ENCODE results near the gene TNFRSF19. TPM values are rescaled to one million over a fixed set of nuclear protein-coding genes. Genes with fewer than 3 reads are reported as not detected.
A peak's percentile ranks its signal among the peaks of the same experiment; 100 is the strongest.

The TNFRSF19 gene
- total and polyA plus RNA-seq, 2 of the 4 experiments (the other 2 are of a cell fraction): 18.6 to 26.3 TPM

- no CpG with 5 or more reads among the region's 2 CpGs for WGBS, 2 experiments (ENCODE audit: extremely low coverage in 2 of 2, insufficient read length in 1 of 2)
Measured at GRCh38 chr13:23612731-23613130, 42.5 kb downstream of the TNFRSF19 start.

More at GRCh38 chr13:23612731-23613130, 42.5 kb downstream of the TNFRSF19 start:
- ATAC-seq (ENCODE audit: low read depth) (no peak), DNase-seq (no peak)
- H3K4ac ChIP-seq (ENCODE audit: low read depth, low read length): no peak overlapping the region
- peaks cover 18% of the 10 kb centered on the region for H3K9me1 ChIP-seq (ENCODE audit: insufficient read depth, low read length)
- in situ Hi-C loops (cut with MboI; ENCODE audit: low sequenced_read_pairs): no loop called here
- H3K4me1 ChIP-seq (ENCODE audit: control insufficient read depth, insufficient read depth, low read length): peaks cover 25% of the 10 kb centered on the region
- no peaks in the 10 kb centered on the region for H3K9me3 ChIP-seq (ENCODE audit: control insufficient read depth, insufficient read depth, low read length)
- ChIA-PET CTCF (no interaction called here), POLR2A (ENCODE audit: unreplicated experiment) (no interaction called here)
- H3K4me3 ChIP-seq (ENCODE audit: insufficient read depth, low read depth, low read length): no peak overlapping the region
- H3K56ac ChIP-seq (ENCODE audit: extremely low read depth, insufficient read depth, low read length): no peak overlapping the region
- no peak for TF ChIP-seq BHLHE40 (IDR thresholded peaks at IDR 0.05; ENCODE audit: low read depth, low read length)
- TF ChIP-seq ELK1 (IDR thresholded peaks at IDR 0.05; ENCODE audit: borderline replicate concordance, low read depth, low read length): no peak
- TF ChIP-seq MAFK (IDR thresholded peaks at IDR 0.05; ENCODE audit: low read depth, low read length): no peak
- TF ChIP-seq CHD1 (IDR thresholded peaks at IDR 0.05; ENCODE audit: low read depth, low read length): no peak
- no peak for TF ChIP-seq USF2 (IDR thresholded peaks at IDR 0.05; ENCODE audit: low read depth, low read length)
- no peak for TF ChIP-seq CTCF (conservative IDR thresholded peaks at IDR 0.05; ENCODE audit: low read depth, low read length)
- no peak for TF ChIP-seq FOS (IDR thresholded peaks at IDR 0.05; ENCODE audit: low read depth, low read length)
- TF ChIP-seq SMC3 (IDR thresholded peaks at IDR 0.05; ENCODE audit: low read depth, low read length): no peak
- TF ChIP-seq RAD21 (IDR thresholded peaks at IDR 0.05; ENCODE audit: low read length): no peak
- H2BK15ac ChIP-seq (ENCODE audit: low read depth, low read length): no peak overlapping the region
- H4K5ac ChIP-seq (ENCODE audit: low read depth, low read length): no peak overlapping the region
- no peak overlapping the region for H2AK9ac ChIP-seq (replicated peaks; ENCODE audit: low read depth, low read length, poor library complexity)
- H4K91ac ChIP-seq (ENCODE audit: insufficient read depth, low read depth, low read length): no peak overlapping the region
- H3K27me3 ChIP-seq (ENCODE audit: control insufficient read depth, insufficient read depth, low read length): no peaks in the 10 kb centered on the region
- peaks cover 4 to 30% of the 10 kb centered on the region in 2 experiments; a peak in 3 of 4 replicates for H3K79me1 ChIP-seq (ENCODE audit: low read depth in 1 of 2, low read length in 2 of 2)
- H3K36me3 ChIP-seq (ENCODE audit: control insufficient read depth, insufficient read depth, low read length): peaks cover 40% of the 10 kb centered on the region
- H3K9ac ChIP-seq (ENCODE audit: low read depth, low read length): no peak overlapping the region
- H2AK5ac ChIP-seq (ENCODE audit: low read depth, low read length): peak overlapping the region; percentile 8; the same call in 1 of the 2 replicates
- intact Hi-C loops (cut with micrococcal nuclease): no loop called here
- no TSS peak for BruUV-seq (replicated peaks)
- no peak overlapping the region for H2AFZ ChIP-seq (replicated peaks; ENCODE audit: low read length, poor library complexity)
- no peak overlapping the region for H3K23ac ChIP-seq (ENCODE audit: low read depth, low read length)
- no peak overlapping the region for H2BK120ac ChIP-seq (ENCODE audit: low read depth, low read length)
- dilution Hi-C loops (cut with HindIII; ENCODE audit: low sequenced_read_pairs, unreplicated experiment): no loop called here
- H2BK5ac ChIP-seq (ENCODE audit: low read depth, low read length, poor library complexity, severe bottlenecking): no peak overlapping the region
- no peaks in the 10 kb centered on the region for H4K20me1 ChIP-seq (ENCODE audit: insufficient read depth, low read length)
- no peak overlapping the region for H4K8ac ChIP-seq (ENCODE audit: low read depth in 2 of 2, low read length in 2 of 2)
- H2BK20ac ChIP-seq (ENCODE audit: low read depth, low read length): no peak overlapping the region
- H3K14ac ChIP-seq (replicated peaks; ENCODE audit: low read depth, low read length): no peak overlapping the region
- no peak overlapping the region for H3K4me2 ChIP-seq (ENCODE audit: low read depth, low read length)
- no peak overlapping the region for H3K27ac ChIP-seq (ENCODE audit: insufficient read depth, low read length)
- H3K18ac ChIP-seq (ENCODE audit: low read depth, low read length): no peak overlapping the region

Measured in IMR-90 (cell line).